ENCODE results near the gene KLRK1.
"Not testable (repeated sequence)": the region's sequence is repeated elsewhere in the genome, so short reads cannot be mapped to it uniquely, and the experiment has no call there.

The KLRK1 gene

DNA sequence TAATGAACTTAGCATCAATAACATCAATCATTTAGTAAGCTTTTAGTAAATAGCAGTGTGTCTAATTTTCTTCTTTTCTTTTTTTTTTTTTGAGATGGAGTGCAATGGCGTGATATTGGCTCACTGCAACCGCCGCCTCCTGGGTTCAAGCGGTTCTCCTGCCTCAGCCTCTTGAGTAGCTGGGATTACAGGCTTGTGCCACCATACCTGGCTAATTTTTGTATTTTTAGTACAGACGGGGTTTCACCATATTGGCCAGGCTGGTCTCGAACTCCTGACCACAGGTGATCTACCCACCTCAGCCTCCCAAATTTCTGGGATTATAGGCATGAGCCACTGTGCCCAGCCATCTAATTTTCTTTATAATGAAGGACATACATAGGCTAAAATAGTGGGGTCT is 2.3 kb downstream of the KLRK1 start:
- DNase-seq, result not testable (repeated sequence)

- peak; percentile 56 for DNase-seq
These were observed 3.0 kb downstream of the KLRK1 start for GRCh38 chr12:10386857-10387256.

DNA sequence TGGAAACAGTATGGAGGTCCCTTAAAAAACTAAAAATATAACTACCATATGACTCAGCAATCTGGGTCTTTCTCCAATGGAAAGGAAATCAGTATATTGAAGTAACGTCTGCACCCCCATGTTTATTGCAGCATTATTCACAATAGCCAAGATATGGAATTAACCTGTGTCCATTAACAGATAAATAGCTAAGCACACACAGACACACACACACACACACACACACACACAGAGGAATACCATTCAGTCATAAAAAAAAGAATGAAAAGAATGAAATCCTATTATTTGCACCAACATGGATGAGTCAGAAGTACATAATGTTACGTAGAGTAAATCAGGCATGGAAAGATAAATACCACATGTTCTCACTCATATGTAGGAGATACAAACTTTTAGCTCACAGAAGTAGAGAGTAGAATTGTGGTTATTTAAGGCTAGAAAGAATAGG is 4.7 kb downstream of the KLRK1 start:
- DNase-seq, result peak; percentile 49

GRCh38 chr12:10384191-10384590 is 5.7 kb downstream of the KLRK1 start:
- DNase-seq, result no peak

DNA sequence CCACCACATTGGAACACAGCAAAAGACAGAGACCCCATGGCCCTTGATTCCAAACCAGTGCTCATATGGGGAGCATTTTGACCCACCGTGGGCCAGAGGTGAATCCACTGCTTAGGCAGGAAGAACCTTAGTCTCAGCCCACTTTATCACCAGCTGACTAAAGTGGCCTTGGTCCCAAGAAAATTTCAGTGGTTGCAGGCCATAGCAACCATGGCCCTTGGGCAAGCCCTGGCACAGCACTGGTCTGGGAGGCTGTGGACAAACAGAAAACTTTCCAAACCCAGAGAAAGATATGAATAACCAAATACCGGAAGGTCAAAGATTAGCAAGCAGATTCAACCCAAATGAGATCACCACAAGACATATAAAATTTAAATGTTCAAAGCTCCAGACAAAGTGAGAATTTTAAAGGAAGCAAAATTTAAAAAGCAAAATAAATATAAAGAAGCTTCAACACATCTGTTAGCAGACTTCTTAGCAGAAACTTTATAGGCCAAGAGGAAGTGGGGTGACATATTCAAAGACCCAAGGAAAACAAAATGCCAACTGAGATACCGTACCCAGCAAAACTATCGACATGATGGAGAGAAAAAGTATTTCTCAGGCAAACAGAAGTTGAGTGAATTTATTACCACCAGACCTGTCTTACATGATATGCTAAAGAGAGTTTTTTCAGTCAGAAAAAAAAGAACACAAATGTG is 7.8 kb downstream of the KLRK1 start:
- no peak for DNase-seq

DNA sequence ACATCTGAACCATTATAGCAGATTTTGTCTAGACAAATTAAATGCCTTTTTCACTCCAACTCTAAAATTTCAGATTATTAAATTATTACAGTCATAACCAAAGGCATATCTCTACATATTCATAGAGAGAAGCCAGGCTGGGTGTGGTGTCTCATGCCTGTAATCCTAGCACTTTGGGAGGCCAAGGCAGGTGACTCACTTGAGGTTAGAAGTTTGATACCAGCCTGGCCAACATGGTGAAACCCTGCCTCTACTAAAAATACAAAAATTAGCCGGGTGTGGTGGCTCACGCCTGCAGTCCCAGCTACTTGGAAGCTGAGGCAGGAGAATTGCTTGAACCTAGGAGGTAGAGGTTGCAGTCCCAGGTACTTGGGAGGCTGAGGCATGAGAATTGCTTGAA is 11.1 kb downstream of the KLRK1 start:
- DNase-seq, result peak; percentile 63

DNA sequence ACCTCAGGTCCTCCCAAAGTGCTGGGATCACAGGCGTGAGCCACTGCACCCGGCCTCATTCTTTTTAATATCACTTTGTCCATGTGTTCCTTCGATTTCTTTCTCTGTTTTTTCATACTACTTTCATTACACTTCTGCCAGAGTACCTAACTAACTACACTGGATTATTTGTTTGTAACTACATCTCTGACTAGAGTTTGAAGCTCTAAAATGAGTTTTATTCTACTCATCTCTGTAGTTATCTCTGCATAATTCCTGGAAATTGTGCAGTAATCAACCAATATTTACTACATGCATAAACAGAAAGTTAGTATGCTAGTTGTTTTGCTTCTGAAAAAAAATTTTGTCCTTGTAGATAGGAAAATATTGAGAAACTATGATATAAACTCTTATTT is 15.2 kb downstream of the KLRK1 start:
- no peak for DNase-seq

DNA sequence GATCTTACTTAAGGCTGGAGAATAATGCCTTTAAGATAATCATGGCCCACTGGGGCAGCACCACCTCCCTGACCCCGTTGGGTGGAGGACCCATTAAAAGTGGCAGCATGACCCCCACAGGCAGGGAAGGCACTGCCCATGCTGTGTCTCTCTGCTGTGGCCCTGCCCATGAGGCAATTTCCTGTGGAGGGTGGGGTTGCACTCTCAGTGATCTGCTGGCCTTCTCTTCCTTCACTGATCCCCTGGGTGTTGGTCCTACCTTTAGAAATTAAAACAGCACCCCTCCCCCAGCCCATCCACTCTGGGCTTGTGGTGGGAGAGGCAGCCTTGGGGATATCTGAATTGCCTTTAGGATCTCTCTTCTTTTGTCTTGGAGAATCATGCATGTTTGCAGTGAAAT is 17.3 kb downstream of the KLRK1 start:
- DNase-seq, result peak; percentile 47

- DNase-seq, result not testable (repeated sequence)
These were observed 17.8 kb downstream of the KLRK1 start for GRCh38 chr12:10371893-10372535.

DNA sequence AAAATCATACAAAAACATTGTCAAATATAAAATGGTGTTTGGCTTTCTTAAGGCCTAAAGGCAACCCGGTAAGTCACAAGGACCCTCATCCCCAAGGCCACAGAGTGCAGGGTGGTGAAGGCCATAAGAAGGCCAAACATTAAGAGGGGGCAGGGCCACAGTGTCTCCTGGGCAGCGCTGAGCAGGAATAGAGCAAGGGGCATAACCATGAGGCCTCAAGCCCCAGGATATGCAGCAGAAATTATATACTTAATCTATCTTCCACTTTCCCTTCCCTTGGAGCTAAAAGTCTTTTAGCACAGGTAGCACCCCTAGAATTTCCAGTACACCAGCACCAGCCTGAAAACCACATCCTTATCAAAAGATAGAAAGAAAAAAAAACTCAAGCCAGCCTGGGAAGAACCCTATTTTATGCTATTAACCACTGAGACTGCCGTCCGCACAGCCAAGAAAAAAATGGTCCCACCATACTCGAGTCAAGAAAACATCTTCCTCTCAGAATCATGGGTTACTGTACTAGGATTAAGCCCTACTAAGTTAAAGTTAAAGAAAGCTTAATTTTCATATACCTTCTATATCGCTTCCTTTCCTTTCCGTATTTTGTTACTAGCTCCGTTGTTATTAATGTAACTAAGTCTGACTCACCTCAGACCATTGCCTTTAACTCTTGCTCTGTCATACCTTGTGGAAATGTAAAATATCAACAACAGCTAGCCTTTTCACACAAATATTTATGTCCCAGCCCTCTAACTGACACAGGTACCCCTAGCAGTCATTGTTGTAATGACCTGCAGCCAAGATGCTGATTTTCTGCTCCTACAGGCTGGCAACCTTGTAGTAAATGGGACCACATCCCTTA is 20.1 kb downstream of the KLRK1 start:
- DNase-seq, result peak; percentile 63

DNA sequence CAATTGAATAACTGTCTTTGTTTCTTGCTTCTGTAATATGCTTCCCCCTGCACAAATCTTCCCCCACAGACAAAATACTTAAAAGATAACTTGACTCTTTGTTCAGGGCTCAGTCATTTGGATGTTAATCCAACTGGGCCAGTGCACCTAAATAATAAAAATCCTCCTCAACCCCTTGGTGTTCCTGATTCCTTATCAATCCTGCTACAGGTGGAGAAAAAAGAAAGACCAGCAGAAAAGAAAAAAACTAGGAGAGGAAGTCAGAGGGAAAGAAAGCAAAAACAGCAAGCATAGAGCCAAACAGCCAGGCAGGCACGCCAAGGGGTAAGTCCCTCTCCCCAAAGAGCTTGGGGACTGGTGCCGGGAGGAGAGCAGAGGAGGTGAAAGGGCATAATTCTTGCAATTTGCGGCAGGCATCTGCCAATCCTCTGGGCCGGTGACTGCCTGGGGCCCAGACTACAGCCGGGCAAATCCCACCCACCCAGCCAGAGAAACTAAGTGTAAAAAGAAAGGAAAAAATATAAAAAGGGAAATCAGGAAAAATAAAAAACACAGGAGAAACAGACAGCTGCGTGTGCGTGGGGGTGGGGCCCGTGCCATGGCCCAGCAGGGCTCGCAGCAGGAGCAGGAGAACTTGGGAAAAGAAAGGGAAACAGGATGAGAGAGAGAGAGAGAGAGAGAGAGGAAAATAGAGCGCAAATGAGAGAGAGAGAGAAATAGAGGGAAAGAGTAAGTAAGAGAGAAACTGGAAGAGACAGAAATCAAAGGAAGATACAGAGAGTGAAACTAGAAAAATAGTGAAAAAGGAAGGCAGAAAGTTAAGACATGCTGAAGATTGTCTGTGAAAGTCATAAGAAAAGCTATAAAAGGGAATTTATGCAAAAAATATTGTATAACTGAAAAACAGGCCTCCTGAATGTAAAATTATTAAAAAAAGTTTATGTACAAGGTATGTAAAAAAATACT is 21.4 kb downstream of the KLRK1 start:
- no peak for DNase-seq

DNA sequence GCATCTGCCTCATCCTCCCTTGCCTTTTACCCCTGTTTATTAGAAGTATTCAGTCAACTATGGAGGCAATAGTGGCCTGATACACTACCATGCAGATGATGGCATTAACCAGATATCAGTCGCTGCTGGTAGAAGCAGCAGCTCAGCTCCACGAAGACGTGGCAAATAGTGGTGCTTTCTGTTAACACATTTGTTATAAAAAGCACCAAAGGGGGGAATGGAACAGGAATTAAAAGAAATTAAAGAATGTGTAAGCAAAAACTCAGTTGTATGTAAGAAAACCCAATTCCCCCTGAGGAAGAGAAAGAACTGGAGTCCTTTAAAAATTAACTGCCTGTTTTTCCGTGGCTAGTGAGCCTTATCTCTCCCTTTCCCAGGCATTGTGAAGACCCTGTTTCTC is 22.1 kb downstream of the KLRK1 start:
- not testable (repeated sequence) for DNase-seq

DNA sequence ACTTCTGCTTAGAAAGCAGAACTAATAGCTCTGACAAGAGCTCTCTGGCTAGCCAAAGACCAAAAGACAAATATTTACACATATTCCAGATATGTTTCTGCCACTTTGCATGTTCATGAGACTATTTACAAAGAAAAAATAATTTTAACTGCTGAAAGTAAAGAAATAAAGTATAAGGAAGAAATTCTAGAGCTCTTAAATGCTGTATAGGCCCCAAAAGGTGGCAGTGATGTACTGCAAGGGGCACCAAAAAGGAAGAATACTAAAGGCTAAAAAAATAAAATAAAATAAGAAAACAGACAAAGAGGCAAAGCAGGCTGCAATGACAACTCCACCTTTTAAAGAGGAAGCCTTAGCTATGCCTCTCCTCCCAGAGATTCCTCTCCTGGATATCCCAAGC is 23.0 kb downstream of the KLRK1 start:
- no peak for DNase-seq

DNA sequence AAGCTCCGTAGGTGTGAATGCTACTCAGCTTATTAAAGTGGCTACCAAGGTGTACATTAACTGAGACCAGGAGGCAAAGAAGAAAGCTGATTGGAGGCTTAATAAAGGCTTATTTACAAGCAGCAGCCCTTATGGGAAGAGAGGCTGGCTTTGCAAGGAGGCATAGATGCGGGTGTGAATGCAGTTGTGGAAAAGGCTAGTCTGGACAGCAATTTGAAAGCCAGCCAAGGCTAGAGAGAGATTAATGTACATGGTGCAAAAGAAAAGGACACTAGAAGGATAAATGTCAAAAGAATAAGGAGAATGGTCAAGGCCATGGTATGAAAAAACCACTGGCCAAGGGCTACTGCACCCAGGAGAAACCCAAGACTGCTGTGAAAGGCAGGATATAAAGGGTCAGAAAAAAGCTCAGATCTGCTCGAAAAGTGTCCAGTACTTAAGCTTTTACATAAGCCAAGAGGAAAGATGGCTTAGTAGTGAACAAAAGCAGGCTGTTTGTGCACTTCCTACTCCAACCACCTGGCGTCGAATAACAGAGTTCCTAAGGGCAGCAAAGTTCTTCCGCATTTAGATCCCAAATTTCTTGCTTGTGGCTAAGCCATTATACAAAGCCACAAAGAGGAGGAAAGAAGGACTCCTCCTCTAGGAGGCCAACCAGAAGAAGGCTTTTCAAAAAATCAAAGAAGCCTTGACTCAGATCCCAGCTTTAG is 24.0 kb downstream of the KLRK1 start:
- no peak for DNase-seq

DNA sequence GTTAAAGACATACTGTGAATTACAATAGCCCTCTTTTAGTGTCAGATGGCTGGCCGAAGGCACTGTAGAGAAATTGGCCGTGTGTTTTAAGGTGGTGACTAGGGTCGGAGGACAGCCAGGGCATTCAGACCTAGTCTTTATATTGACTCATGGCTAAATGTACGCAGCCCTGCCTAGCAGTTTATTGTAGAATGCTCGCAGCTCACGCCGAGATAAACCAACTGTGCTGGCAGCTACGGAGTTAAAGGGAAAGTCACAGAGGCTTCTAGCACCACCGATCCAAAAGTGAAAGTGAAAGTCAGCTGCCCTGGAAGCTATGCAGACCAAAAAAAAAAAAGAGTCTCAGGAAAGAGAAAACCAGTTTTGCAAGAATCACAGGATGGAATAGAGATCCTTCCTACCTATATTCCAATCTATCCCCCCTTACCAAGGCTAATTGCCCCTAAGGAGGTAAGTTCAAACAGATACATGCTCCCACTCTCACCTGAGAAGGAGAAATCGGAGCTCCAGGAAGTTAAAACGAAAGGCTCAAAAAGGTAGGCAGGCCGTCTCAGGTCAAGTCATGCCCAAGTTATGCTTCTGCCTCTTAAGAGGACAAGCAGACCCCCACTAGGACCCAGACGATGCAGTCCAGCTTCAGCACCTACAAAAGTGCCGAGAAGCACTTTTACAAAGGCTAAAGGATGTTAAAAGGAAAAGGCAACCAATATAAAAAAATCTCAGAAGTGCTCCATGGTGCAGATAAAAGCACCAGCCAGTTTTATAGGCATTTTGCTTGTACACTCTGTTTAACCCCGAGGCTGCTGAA is 24.8 kb downstream of the KLRK1 start:
- peak; percentile 79 for DNase-seq

DNA sequence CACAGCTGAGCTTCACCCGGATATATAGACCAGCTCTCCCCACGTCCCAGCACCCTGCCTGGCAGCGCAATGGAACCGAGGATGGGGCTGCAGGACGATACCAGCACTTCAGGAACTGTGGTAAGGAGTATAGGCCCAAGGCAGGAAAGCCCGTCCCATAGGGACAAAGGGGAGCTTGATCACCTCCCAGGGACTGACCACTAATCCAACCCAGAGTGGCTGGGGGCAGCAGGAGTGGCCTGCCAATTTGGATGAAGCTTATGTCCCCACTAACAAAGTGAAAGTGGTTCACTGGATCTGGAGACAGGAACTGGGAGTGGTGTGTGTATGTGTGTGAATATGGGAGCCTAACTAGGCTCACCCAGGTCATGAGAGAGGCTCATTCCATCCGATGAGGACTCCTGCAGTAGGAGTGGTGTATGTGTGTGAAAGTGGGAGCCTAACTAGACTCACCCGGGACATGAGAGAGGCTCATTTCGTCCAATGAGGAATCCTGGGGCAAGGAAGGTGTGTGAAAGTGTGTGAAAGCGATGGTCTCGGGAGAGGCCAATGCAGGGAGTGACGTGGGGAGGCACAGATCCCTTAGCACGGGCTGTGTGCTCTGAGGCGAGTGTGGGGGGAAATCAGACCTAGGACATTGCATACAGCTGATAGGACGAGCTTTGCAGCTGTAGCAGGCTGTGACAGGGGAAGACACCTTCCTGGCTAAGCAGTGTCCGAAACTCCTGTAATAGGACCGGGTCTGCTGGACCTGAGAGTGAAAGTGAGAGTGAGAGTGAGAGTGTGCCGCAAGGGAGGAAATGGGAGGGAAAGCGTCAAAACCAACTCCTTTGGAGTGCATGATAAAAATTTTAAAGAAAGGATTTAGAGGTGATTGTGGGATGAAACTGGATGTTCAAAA is 25.7 kb downstream of the KLRK1 start:
- DNase-seq, result no peak

DNA sequence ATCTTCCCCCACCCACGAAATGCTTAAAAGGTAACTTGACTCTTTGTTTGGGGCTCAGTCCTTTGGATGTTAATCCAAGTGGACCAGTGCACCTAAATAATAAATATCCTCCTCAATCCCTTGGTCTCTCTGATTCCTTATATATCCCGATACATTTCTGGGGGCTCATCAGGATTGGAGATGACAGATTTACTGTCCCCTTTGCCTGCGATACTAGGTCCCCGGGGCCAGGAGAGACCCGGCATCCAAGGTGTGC is 26.3 kb downstream of the KLRK1 start:
- no peak for DNase-seq

DNA sequence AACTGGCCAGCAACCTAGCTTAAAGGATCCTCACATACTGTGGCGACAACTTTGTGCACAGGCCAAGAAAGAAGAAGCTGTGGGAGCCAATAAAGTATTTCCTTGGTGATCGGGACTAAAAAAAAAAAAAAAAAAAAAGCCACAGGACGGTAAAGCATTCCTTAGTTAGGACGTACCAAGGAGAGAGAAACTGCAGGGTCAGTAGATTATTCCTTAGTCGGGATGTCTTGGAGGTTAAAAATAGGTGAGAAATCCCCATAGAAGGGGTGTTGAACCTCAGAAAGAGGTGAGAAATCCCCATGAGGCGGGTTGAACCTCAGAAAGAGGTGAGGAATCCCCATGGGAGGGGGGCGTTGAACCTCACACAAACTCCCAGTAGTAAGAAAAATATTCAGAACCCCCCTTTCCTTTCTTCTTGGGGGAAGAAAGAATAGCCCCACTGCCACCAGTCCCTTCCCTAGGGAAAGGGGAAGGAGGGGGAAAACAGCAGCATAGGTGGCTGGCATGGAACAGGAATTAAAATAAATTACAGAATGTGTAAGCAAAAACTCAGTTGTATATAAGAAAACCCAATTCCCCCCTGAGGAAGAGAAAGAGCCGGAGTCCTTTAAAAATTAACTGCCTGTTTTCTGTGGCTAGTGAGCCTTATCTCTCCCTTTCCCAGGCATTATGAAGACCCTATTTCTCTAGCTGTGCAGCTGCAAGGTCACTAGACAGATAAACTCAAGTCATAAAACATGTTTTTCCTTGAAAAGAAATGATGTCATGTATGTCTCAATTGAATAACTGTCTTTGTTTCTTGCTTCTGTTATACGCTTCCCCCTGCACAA is 26.8 kb downstream of the KLRK1 start:
- no peak for DNase-seq

DNA sequence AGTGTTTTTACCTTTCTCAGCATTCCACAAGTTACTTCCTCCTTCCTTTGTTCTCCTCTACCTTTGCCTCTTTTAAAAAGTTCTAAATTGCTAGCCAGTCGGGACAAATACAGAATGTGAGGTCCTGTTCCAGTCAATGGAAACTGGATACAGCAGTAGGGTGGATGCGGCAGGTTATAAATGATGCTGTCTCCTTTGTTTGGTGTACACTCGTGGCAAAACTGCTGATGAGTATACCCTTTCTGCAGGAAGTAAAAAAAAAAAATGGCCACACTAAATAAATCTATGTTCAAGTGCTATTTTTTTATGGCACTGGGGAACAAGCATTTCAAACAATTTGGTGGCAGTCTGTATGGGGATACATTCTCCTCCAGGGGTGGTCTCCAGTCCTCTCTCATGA is 27.5 kb downstream of the KLRK1 start:
- no peak for DNase-seq

Data from CD4-positive, alpha-beta T cell treated with Interleukin-4 for 4 hours (primary cell).